Left ventricle myocardium superior (tissue), 1 donor: ENCODE measurements around the gene SORL1. TPM values are rescaled to one million over a fixed set of nuclear protein-coding genes. Genes with fewer than 3 reads are reported as not detected.

Experiments
- ATAC-seq: fragments of 200-7000 bp; cut with Tn5 transposase; one replicate; pipeline ENCODE4 v1.9.1; 2020; ENCODE audit warnings: mild to moderate bottlenecking, moderate library complexity
- DNase-seq: peaks from one replicate; pipeline ENCODE4 v3.0.0-alpha.2; 2020
- intact Hi-C: fragments of 100-400 bp; cut with micrococcal nuclease; formaldehyde crosslinking; loops from one replicate; pipeline ENCODE4 v1.11.0; 2022
- total RNA-seq: library from RNA; stranded (reverse); fragmentation: NEBNext Ultra II Directional; extraction: Animal tissue kit (Norgen Biotek cat#: 25700); gene quantifications from one replicate; pipeline ENCODE4 v1.2.1, GENCODE V29; 2021
- donor health status: DM: no; HTN: yes; CAD: no; lungs with severe emphysema.

Gene SORL1
- total RNA-seq, 1 donor from 2014 or later = 11.9 TPM

DNA sequence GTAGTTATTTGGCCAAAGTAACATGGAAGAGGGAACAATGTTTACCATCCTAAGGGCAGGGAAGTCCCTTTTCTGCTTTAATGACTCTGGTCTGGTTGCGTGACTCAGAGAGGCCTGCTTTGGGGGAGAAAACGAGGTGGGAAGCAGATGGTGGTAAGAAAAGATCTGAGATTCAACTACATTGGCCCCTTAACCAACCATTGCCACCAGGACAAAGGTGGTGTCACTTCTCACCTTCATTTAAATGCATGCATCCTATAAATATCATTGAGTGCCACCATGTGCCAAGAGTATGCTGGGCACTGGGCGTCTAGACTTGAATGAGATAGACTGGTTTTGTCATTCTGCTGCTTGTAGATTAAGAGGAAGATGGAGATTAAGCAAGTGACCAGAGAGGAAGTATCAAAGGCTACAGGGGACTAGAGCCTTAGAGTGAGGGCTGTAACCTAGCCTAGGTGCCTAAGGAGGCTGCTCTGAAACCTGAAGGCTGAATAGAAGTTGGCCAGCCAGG lies 3.6 kb upstream of the SORL1 start:
- no peak for DNase-seq
- intact Hi-C loops = no loop called here
- ATAC-seq = no peak

DNA sequence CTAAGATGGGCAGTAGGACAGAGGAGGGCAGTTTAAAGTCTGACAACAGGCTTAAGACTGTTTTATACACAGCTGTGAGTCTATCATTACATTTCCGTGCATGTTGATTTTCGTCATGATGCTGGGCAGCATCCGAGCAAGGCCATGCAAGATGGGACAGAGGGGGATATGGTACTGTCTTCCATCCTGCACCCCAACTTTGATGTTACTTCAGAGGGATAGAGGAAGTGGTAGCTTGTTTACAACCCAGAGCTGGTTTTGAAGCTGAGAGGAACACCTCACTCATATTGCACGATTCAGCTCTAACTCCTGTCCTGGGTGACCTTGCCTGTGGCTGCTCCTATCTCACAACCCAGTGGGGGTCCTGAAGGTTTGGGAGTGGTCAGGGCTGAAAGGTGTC lies 3.0 kb upstream of the SORL1 start:
- ATAC-seq = no peak
- DNase-seq = no peak
- intact Hi-C loops = no loop called here

DNA sequence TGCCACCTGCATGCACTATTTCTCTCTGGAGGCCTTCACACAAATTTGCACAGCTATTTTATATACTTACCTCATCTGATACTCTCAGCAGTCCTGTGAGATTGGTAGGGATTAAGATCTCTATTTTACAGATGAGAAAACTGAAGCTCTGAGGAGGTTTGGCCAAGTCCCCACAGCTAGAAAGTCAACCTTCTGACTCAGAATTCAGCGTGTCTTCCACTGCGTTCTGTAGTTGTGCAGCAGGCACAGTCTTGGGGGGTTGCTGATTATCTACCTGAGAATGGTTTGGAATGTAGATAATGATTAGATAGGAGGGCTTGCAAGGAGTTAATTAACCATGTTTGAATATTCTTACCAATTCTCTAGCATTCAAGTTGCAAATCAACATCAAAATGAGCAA lies 2.5 kb upstream of the SORL1 start:
- intact Hi-C loops = loop anchor here (10.0 kb wide), 1 partner anchor 115 kb away; no protein-coding TSS in a partner anchor
- ATAC-seq (no peak), DNase-seq (no peak)

DNA sequence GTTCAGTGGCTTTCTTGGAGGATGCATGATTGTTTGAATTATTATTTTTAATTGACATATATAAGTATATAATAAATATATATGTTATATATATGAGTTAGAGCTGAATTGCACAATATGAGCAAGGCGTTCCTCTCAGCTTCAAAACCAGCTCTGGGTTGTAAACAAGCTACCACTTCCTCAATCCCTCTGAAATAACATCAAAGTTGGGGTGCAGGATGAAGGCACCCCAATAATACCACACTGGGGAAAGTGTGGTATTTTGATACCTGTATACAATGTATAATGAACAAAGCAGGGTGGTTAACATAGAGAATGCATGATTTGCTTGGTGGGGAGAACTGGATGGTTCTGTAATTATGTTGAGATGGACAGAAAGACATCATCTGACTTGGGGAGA lies 1.7 kb upstream of the SORL1 start:
- no peak for ATAC-seq

DNA sequence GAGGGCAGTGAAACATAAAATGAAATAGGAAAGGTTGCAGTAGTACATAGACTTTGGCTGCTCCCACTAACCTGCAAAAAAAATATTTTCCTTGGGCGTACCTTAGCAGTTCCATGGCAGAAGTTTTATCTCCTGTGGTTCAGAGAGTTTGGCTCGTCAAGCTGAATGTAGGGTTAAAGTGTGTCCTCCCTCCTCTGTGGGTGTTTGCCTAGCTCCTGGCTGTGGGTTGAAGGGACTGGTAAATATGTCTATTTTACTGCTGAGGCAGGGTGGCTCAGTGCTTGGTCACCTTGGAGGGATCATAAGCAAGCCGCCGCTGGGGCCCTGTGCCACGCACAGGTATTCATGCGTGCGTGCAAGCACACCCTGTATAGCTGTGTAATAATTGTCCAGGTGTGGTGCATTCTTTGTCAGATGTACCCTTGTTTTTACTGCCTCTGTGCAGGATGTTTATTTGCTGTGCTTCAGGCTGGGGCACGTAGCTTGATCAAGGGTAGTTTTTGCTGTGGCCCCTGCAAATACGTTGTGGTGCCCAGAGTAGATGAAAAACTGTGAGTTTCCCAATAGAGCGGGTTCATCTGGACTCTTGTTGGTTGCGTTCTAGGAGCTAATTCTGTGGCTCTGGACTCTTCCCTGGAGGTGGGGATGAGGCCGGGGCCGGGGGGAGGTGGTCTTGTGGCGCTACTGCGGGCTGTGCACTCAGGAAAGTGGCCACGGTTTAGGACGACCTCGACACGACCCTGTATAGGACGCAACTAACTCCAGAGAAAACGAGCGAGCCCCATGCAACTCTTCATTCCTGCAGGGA lies 732 bp upstream of the SORL1 start:
- intact Hi-C loops = loop anchor here (10.0 kb wide), 1 partner anchor 117 kb away; no protein-coding TSS in a partner anchor
- ATAC-seq = no peak
- peak; percentile 32 for DNase-seq

More for the DNA sequence above, 1.7 kb upstream of the SORL1 start:
- intact Hi-C loops = loop anchor here (10.0 kb wide), 1 partner anchor 116 kb away; no protein-coding TSS in a partner anchor
- DNase-seq = no peak

DNA sequence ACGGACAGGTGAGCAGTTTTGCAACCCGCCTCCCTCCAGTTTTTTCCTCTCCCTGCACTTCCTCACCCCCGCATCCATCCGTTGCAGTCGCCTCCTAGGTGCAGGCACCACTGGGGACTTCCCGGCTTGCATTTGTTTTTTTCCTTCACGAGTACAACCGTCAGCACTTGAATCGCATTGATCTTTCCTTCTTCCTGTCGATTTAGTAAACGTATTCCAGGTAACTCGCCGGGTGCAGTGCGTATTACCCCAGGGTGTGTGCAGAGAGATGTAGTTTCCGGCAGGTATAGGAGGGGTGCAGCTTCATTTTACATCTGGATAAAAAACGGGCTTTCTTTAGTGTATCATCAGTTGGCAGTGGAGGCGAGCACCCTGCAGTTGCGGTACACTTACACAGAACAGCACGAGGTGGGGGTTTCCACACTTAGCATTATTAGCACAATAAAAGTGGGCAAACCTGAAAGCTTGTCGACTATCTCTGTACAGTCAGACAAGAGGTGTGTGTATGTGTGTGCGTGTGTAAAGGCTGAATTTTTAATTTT lies 566 bp downstream of the SORL1 start, which contains the start of gene SORL1-AS1:
Gene SORL1-AS1, minus strand, starts transcription at position 359 of the 542 bp plus-strand sequence.
- DNase-seq (no peak), ATAC-seq (peak; percentile 4)
- intact Hi-C loops = loop anchor here (10.0 kb wide), 1 partner anchor 118 kb away; no protein-coding TSS in a partner anchor

DNA sequence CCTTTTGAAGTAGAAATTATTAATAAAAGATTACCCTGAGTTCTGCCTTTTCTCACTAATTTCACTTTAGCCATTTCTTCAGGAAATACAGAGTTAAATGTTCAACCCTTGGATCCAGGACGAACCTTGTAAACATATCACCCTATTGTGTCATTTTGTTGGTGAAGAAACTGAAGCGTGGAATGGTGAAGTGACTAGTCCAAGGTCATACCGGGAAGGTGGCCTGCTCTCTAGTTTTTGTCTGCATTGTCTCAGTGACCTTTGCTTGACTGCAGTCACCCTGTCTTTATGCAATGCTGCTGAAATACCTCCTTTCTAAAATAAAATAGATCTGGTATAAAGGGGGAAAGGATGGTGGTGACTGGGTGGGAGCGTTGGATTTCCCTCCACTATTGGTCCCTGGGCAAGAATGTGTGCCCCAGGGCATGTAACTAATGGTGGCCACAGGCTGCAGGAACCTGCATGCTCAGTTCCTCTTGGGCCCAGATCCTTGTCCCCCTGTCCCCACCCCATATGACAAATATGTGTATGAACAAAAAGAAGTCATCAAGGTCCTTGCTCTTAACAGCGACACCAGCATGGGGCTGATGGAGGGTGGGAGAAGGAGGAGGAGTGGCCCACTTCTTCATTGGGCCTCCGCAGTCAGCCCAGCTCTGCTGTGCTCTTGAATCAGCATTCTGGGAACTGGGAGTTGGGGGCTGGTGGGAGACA lies 1.6 kb downstream of the SORL1 start:
- ATAC-seq (no peak), DNase-seq (no peak)
- intact Hi-C loops = loop anchor here (10.0 kb wide), 1 partner anchor 119 kb away; no protein-coding TSS in a partner anchor

DNA sequence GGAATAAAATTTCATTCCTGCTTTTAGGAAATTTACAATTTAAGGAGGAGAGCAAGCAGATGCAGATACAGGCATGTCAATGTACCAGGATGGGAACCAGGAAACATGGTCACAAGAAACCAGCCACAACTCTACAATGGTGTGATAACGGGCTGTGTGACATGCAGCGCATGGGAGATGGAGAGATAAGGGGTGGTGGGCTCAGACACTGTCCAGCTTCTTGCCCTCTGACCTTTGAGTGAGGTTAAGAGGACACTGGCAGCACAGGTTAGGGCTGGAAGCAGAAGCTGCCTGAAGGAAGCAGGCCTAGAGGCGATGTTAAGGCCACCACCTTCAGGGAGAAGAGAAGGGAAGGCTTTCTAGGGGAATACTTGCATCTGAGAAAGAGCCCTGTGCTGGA lies 3.0 kb downstream of the SORL1 start:
- intact Hi-C loops = loop anchor here (10.0 kb wide), 1 partner anchor 120 kb away; no protein-coding TSS in a partner anchor
- no peak for ATAC-seq

DNA sequence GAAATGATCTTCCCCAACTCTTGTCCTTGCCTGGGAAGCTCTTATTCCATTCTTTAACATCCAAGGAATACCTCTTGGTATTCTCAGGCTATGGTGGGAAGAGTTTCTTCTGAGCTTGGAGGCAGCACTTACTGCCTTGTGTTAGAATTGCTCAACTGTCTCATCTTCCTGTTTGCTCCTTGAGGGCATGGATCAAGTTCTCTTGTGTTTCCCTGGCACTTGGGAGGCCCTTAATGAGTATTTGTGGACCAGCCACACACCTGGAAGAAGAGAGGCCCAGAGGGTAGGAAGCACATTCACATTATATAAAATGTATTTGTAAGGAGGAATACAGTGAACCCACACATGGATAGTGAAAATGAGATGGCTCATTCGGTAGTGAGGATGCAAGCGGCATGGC lies 4.0 kb downstream of the SORL1 start:
- DNase-seq (no peak), ATAC-seq (no peak)
- intact Hi-C loops = loop anchor here (10.0 kb wide), 1 partner anchor 121 kb away; no protein-coding TSS in a partner anchor

More for the DNA sequence above, 3.0 kb downstream of the SORL1 start:
- DNase-seq = no peak

DNA sequence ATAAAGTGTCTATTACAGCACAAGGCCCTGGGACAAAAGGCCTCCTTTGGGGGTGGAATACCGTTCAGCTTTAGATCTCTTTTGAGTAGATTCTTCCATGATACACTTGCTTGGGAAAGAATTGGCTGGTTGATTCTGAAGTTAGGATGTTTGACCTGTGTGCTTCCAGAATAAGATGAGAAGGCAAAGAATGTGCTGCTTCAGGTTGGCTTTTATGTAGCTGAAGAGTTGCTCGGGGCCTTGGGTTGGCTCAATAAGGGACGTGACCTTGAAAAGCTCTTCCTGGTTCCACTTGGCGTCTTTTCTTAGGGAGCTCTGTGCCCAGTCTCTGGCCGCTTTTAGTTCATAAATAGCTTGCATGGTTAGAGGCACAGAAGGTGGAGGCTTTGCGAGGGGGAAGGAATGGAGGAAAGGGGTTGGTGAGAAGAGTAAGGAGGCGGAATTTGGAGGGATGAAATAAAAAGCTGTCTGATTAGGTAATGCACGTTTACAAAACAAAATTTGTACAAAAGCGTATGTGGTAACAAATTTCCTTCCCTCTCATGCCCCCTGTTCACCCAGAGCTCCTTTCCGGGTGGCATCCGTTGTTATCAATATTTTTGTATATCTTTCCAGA lies 4.8 kb downstream of the SORL1 start:
- intact Hi-C loops = loop anchor here (10.0 kb wide), 1 partner anchor 122 kb away; no protein-coding TSS in a partner anchor
- ATAC-seq (no peak), DNase-seq (no peak)

DNA sequence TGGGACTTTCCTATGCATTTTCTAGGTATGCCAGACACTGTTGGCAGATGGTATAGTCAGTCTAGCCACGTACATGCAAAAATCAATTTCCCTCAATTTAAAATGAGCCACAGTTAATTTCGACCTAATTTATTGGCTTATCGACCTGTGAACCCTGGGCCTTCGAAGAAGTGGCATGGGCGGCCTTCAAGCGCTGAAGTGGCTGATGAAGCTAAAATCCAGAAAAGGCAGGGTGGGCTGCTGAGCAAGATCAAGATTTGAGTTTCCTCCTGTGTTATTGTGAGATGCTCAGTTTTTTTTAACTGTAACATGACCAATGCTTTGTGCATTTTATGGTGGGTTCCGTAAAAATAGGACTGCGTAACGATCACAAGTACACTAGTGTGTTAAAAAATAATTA lies 6.4 kb downstream of the SORL1 start:
- ATAC-seq (no peak), DNase-seq (no peak)
- intact Hi-C loops = loop anchor here (10.0 kb wide), 1 partner anchor 124 kb away; no protein-coding TSS in a partner anchor

DNA sequence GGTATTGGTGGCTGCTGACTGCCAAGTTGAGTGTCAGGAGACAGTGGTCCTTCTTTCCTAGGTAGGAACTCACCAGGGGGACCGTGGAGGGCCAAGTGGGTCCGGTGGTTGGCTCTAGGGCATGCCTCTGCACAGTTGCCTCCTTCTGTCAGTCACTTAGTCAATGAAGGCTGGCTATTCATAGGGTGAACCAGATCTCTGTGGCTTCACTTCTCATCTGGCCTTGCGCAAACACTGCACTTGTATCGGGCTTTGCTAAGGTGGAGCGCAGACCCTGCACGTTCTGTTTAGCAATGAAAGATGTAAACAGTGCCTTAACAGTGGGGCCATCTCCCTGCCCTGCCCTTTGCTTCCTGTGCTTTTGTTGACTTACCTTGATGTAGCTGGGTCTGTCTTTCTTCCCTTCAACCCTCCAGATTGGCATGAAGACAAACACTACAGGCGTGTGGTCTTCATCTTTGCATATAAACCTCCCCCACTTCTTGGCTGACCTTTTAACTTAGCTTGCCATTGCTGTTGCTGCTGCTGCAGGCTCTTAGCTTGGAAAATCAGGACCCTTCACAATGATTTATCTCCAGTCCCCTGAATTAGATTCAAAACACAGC lies 7.4 kb downstream of the SORL1 start:
- no peak for ATAC-seq
- no peak for DNase-seq
- intact Hi-C loops = loop anchor here (10.0 kb wide), 1 partner anchor 125 kb away; no protein-coding TSS in a partner anchor

DNA sequence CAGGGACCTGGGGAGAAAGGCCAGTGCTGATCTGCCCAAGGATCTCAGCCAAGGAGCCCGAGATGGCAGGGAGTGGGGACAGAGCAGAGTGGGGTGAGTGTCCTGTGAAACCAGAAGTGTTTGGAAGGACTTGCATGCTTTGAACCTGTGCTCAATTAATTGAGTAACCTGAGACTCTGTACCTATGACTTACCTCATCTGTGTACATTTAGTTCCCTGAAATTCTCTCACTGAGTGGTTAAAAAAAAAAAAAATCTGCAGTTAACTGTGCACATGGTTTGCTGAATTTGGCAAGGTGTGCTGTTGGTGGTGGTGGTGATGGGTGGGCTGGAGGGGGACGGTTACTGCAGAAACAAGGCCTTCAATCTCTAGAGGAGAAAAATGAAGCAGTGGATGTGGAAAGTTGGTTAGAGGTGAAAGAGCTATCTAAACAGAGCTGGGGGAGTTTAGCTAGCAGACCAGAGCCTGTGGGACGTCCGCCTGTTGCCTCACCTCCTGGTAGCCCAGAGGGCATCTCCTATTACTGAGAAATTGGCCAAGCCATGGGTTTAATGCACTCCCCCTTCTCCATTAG lies 8.9 kb downstream of the SORL1 start:
- DNase-seq (no peak), ATAC-seq (no peak)
- intact Hi-C loops = no loop called here

DNA sequence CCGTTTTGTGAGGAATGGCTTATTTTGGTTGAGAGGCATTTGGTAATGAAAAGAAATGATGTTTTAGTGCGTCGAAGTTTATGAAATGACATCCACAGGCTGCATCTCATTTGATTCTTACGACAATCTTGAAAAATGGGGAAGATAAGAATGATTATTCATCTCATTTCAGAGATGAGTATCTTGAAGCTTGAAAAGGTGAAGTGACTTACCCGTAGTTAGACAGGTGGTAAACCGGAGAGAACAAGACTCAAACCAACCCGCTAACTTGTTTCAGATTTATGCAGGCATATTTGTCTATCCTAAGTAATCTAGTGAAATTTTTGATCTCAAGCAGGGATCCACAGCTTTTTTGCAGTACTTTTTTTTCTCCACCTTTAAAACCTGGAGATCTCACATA lies 9.7 kb downstream of the SORL1 start:
- ATAC-seq = no peak
- DNase-seq = no peak
- intact Hi-C loops = no loop called here

DNA sequence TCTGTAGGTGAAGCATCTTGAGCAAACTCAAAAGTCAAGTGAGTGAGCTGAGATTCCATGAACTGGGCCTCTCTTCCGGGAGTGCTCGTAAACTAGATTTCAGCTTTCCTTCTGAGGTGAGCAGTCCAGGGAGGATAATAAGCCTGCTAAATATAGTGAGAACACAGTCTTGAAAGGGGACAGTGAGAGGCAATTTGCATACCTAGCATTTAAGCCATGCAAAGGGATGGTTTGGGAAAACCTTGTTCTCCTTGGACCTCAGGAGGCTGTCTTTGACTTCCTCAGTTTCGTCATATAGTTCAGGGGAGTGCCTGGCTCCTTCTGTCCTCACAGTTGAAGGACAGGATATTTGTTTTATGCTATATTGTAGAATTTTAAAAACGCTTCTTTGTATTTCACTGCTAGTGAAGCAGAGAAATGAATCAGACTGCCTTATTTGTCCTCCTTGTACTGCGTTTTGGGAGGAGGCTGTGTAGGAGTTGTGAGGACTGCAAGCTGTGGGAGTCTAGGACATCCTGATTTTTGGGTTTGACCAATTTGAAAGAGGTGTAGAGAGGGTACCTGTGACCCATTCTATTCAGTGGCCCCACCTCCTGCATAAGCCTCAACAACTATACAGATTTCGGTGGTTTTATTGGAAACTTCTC lies 11.7 kb downstream of the SORL1 start:
- DNase-seq (no peak), ATAC-seq (no peak)
- intact Hi-C loops = no loop called here

DNA sequence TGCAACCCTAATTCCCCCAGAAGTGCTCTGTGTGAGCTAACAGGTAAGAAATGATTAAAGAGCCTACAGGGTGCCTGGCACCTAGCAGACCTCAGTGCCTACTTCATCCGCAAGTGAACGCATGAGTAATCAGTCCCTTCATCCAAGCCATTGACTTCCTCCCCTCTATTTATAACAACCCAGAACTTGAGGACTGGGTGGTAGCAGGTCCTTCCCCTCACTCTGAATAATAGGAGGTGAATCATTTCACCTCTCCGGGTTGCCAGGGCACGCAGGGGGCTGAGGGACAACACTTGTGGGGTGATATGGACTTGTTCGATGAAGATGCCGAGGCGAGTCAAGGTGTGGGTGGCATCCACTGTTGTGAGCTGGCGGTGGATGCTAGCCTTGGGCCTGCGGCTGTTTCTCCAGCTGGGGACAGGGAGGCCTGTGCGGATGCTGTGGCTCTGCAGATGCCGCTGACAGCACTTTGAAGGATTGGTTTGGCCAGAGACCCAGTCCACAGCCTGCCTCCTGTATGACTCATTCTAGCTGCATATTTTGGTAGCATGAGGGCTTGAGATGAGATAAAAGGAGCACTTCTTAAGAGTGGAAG lies 12.3 kb downstream of the SORL1 start:
- intact Hi-C loops = no loop called here
- DNase-seq (peak; percentile 75), ATAC-seq (peak; percentile 91)

DNA sequence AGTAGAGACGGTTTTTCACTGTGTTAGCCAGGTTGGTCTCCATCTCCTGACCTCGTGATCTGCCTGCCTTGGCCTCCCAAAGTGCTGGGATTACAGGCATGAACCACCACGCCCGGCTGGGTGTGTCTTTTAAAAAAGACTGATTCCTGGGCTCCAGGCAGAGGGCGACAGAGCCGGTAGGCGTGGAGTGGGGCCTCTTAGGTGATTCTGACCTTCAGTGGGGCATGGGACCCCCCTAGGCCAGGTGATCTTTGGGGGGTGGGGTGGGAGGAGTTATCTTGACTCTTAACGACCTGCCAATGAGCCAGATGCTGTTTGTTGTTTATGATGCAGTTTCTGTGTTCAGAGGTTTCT lies 13.6 kb downstream of the SORL1 start:
- intact Hi-C loops = no loop called here

More for the DNA sequence above, 13.6 kb downstream of the SORL1 start:
- DNase-seq (no peak), ATAC-seq (no peak)
